ENCODE measurements around the gene GTF2IRD1. TPM values are rescaled to one million over a fixed set of nuclear protein-coding genes. Genes with fewer than 3 reads are reported as not detected.
A peak's percentile ranks its signal among the peaks of the same experiment; 100 is the strongest.

GTF2IRD1 gene
- total and polyA plus RNA-seq, 8 donors: 7.1 to 15.9 (median 9.9) TPM

GRCh38 chr7:74473116-74473515 is 19.4 kb downstream of the GTF2IRD1 start:
- intact Hi-C loops (cut with DNase I): no loop called here
- Histone ChIP-seq H3K9me3 (no peaks in the 10 kb centered on the region), H3K4me3 (no peak overlapping the region), H3K4me1 (peaks cover 5 to 8% (median 7%) of the 10 kb centered on the region in 3 donors), H3K27me3 (no peaks in the 10 kb centered on the region), H3K36me3 (no peaks in the 10 kb centered on the region), H3K27ac (no peak overlapping the region)
- WGBS, 2 donors: 72 to 84% methylated on average over 5 of the region's 5 CpGs
- FAIRE-seq: no peak
- ATAC-seq: no peak
- TF ChIP-seq, protein P1, sequence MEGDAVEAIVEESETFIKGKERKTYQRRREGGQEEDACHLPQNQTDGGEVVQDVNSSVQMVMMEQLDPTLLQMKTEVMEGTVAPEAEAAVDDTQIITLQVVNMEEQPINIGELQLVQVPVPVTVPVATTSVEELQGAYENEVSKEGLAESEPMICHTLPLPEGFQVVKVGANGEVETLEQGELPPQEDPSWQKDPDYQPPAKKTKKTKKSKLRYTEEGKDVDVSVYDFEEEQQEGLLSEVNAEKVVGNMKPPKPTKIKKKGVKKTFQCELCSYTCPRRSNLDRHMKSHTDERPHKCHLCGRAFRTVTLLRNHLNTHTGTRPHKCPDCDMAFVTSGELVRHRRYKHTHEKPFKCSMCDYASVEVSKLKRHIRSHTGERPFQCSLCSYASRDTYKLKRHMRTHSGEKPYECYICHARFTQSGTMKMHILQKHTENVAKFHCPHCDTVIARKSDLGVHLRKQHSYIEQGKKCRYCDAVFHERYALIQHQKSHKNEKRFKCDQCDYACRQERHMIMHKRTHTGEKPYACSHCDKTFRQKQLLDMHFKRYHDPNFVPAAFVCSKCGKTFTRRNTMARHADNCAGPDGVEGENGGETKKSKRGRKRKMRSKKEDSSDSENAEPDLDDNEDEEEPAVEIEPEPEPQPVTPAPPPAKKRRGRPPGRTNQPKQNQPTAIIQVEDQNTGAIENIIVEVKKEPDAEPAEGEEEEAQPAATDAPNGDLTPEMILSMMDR (IDR thresholded peaks at IDR 0.05): no peak
- DNase-seq: no peak

DNA sequence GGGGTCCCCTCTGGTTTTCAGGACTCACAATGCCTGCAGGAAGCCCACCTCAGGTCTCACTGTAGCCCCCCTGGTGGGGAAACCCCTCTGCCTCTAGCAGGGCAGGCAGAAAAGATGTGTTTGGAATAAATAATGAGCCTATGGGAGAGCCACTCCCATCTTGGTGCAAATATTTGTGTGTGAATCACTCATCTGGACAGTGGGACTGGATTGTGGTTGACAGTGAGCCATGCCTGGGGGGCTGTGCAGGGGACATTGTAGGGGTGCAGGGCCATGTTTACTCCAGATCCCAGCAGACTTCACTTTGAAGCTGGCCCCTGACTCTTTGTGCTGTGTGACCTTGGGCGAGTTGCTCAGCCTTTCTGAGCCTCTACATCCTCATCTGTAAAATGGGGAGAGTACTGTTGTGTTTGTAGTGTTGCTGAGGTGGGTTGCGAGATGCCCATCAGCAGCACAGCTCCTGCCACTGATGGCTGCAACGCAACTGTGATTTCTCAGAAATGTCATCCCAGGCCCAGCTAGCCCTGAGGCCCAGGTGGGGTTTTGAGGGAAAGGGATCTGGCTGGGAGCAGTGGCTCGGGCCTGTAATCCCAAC is 20.7 kb downstream of the GTF2IRD1 start:
- WGBS, 2 donors: 93 to 97% methylated on average over 4 of the region's 4 CpGs
- DNase-seq (no peak), FAIRE-seq (no peak), ATAC-seq (no peak)
- H3K9me3 ChIP-seq: no peaks in the 10 kb centered on the region
- intact Hi-C loops (cut with DNase I): no loop called here
- peaks cover 18 to 20% (median 19%) of the 10 kb centered on the region in 3 donors for H3K4me1 ChIP-seq
- H3K27me3 ChIP-seq: no peaks in the 10 kb centered on the region
- H3K36me3 ChIP-seq: no peaks in the 10 kb centered on the region
- H3K27ac ChIP-seq: no peak overlapping the region
- TF ChIP-seq, protein P1 (IDR thresholded peaks at IDR 0.05): no peak
- H3K4me3 ChIP-seq: no peak overlapping the region

DNA sequence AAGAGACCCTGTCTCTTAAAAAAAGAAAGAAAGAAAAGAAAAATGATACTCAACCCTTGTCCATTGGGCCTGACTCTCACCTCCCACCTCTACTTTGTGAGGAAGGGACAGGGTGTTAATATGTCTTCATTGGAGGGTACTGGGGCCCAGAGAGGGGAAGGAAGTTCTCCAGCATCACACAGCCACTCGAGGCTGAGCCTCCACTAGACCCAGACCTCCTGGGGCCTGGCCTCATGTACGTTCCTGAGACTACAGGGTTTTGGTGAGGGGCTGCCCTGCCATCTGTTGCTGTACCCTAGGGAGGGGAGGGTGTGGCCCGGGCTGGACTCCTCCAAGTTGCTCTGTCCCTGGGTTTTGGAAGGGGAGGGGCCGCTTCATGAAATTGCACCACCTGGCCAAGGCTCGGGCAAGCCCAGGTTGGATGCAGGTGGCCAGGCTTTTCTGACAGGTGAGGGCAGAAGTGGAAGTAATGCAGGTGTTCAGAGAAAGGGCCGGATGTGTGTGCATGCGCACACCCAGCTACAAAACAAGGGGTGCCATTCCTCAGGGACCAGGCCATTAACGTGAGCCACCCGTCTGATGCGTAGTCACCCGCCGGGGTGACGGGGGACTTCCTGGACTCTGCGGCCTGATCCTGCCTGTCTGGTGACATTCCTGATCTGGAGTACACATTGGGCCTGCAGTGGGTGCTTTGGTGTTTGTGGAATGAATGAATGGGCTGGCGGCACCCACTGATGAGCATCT is 21.7 kb downstream of the GTF2IRD1 start:
- Histone ChIP-seq H3K9me3 (no peaks in the 10 kb centered on the region), H3K4me1 (peaks cover 23 to 31% (median 29%) of the 10 kb centered on the region in 3 donors), H3K27ac (no peak overlapping the region), H3K4me3 (no peak overlapping the region), H3K27me3 (no peaks in the 10 kb centered on the region), H3K36me3 (no peaks in the 10 kb centered on the region)
- ATAC-seq (no peak), DNase-seq (peak in 3 of 6 donors; percentile 21 to 54 (median 27)), FAIRE-seq (no peak)
- WGBS, 2 donors: 66 to 69% methylated on average over 15 of the region's 15 CpGs
- intact Hi-C loops (cut with DNase I): no loop called here
- TF ChIP-seq, protein P1 (IDR thresholded peaks at IDR 0.05): no peak

- FAIRE-seq: no peak
- peaks cover 29 to 36% (median 35%) of the 10 kb centered on the region in 3 donors for H3K4me1 ChIP-seq
- 86 to 90% methylated on average over 8 of the region's 8 CpGs for WGBS, 2 donors
These were observed 22.3 kb downstream of the GTF2IRD1 start for GRCh38 chr7:74475987-74476350.

More at GRCh38 chr7:74475987-74476350, 22.3 kb downstream of the GTF2IRD1 start:
- no peaks in the 10 kb centered on the region for H3K27me3 ChIP-seq
- no peaks in the 10 kb centered on the region for H3K36me3 ChIP-seq
- no peaks in the 10 kb centered on the region for H3K9me3 ChIP-seq
- intact Hi-C loops (cut with DNase I): no loop called here
- ATAC-seq (no peak), DNase-seq (no peak)
- TF ChIP-seq, protein P1 (IDR thresholded peaks at IDR 0.05): no peak
- H3K27ac ChIP-seq: no peak overlapping the region
- H3K4me3 ChIP-seq: no peak overlapping the region
